CD4-positive, alpha-beta T cell treated with Interleukin-17A for 1 hour (primary cell): Measurements from ENCODE around the gene CBX4.

Experiments used
- DNase-seq: peaks from one replicate; pipeline ENCODE4 v3.0.0-alpha.2; 2020

Gene CBX4

DNA sequence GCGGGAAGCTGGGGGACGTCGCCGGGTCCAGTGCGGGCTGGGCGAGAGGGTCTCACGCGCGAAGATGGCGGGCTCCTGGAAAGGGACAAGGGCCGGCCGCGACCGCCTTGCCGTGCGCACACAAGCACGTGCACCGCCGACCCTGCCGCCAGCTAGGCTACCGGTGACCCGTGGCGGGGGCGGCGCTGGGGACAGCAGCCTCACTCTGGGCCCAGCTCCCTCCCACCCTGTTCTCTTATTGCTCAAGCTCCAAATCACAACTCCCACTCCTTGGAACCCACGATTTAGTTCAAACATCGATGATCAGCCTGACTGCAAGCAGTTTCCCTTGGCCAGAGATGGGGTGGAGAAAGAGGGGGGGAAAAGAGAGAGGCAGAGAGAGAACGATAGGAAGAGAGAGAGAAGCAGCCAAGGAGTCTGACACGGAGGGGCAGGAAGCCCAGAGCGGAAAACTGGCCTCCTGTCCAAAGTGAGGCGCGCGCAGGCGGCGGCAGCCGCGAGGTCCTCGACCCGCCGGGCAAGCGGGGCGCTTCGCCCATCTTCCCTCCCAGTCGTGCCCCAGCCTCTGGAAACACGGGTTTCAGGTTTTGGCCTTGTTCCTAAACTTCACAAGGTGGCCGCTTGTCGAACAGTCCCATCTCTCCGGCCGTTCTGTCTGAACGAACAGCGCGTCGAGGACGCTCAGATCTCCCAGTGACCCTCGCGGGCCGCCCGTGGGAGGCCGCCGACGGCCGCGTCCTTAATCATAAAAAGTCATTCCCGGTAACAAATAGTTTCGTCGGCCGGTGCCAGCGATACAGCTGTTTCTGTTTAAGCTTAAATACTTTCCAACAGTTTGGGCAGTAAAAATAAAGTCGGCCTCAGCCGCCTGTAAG lies 40.7 kb downstream of the CBX4 start:
- peak; percentile 34 for DNase-seq

DNA sequence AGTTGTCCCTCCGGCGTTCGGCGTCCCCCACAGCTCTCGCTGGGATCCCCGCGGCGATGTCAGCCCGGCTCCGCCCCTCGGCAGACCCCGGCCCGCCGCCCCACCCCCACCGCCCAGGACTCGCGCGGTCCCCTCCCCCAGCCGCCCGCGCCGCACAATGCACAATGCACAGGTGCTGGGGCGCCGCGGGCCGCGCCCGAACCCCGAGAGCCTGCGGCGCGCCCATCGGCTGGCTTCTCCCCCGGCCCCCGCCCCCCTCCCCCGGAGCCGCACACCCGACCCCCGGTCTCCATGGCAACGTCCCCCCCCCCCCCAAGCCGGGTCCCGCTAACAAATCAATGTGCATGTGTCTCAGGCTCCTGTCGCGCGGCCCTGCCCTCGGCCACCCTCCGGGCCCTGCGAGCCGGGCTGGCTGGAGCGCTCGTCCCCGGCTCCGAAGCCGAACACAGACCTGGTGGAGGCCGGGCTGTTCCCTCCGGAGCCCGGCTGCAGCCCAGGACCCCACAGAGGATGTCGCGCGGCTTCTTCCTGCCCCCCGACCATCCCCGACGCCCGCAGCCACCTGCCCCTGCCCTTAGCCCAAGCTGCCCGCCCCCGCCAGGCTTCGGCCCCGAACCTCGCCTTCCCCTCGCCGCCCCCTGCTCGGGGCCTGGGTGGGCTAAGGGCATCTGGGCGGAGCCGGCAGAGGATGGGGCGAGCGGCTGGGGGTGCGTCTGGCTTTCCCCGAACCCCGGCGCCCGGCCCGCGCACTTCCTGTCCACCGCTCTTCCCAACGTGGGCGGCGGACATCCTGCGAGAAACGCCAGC lies 41.5 kb downstream of the CBX4 start:
- no peak for DNase-seq

DNA sequence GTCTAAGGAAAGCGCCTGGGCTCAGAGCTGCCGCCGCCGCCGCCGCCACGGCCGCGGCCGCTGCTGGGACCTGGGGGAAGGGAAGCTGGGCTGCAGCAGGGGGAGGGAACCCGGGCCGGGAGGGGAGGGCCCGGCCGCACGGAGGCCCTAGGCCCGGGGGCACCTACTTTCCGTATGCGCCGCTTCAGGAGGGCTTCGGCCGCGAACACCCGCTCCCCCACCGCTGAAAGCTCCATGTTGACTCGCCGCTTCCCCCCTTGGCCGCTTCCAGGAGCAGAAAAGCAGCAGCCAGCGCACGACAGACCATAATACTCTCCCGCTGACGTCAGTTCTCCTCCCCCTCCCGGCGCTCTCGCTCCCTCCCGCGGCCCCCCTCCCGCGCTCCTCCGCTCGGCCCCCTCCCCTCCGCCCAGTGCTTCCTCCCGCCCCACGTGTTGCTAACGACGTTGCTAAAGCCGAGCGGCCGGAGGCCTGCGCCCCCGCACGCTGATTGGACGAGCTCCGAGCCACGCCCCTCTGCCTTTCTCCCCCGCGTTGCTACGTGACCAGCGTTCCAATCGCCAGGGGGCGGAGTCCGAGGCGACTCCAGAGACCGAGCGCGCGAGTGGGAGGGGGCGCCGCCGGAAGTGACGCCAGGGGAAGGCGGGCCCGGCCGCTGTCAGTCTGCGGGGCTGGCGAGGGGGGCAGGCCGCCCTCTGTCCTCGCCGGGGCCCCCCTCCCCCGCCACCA lies 42.3 kb downstream of the CBX4 start, which contains the start of gene CBX8:
CBX8 (minus strand) TSS at position 315 of the 729 bp plus-strand sequence; CDS start at position 236, 79 bp downstream.
- peak; percentile 99 for DNase-seq

DNA sequence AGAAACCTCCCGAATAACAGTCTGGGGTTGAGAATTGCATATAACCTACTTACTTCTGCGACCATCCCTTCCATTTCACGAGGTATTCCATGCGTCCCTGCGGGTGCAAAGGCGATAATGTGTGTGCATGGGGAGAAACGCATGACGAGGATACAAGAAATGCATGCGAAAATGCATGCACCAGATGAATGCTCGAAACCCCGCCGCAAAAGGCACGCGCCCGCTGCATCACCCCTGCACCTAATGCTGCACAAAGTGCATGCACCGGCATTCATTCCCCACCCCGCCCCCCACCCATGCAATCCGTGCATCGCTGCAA lies 42.8 kb downstream of the CBX4 start:
- DNase-seq: no peak

DNA sequence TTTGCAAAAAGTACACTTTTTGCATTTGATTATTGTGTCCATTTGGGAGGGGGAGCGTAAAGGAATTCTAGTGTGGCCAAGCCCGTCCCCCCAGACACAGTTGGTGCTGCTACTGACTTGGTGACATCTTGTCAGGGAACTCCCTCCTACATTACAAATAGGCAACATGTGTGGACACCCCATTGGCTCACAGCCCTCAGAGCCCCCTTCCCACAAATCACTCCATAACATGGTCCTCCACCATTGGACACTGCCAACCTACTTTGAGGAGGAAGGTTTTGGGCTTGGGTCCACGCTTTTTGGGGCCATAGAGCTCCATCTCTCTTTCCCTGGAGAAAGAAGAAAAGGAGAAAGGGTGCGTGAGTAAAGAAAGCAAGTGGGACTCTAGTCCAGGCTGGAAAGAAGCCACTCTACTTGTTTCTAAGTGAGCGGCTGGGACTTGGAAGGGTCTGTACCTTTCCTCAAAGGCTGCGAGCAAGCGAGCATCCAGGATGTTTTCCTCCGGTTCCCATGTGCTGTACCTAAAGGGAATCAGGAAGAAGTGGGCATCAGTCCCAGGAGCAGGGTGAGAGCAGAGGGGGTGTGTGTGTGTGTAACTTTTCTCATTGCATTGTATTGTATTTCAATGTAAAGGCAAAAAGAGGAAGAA lies 43.3 kb downstream of the CBX4 start:
- no peak for DNase-seq

DNA sequence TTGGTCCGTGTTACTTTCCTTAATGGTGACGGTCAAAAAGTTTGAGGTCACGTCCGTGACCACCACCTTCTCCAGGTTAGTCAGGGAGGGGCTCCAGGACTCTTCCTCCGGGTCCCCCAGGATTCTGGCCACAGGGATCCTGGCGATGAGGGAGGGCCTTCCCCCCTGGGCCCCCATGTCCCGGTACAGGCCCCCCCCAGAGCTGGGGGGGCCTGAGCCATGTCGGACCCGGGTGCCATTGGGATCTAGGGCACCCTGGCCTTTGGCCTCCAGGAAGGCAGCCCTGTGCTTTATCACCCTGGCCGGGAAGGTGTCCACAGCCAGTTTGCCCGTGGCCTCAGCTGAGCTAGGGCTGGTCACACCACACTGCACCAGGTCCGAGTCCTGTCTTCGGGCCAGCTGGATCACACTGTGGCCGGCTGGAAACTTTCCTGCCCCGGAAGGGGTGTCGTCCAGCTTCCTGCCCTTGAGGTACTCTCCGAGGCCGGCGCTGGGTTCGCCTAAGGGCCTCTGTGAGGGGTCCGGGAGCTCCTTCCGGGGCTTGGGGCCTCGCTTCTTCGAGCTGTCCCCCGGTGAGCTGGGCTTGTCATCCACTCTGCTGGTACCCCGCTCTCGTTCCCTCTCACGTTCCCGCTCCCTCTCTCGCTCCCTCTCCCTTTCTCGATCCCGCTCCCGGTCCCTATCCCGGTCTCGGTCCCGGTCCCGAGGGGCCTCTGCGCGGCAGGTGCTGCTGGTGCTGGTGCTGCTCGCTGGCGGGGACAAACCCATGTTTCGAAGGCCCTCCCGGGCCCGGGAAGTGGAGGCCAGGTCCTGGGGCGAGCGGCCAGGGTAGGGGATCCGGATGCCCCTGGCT lies 44.4 kb downstream of the CBX4 start:
- no peak for DNase-seq

DNA sequence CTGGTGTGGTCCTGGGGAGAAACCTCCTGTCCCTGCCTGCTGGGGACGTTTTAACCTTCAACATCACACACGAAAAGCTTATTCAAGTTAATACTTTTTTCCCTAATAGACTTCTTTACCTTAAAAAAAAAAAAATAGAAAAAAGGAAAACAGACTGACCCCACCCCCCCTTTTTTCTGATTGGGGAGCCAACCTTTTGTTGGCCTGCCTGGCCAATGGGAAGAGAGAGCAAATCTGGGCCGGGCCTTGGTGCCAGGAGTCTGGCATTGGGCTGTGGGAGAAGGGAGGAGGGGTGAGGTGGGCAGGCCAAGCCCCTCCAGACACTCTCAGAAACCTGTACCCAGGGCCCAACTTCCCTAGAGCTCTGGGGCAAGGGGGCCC lies 45.3 kb downstream of the CBX4 start:
- DNase-seq: no peak

DNA sequence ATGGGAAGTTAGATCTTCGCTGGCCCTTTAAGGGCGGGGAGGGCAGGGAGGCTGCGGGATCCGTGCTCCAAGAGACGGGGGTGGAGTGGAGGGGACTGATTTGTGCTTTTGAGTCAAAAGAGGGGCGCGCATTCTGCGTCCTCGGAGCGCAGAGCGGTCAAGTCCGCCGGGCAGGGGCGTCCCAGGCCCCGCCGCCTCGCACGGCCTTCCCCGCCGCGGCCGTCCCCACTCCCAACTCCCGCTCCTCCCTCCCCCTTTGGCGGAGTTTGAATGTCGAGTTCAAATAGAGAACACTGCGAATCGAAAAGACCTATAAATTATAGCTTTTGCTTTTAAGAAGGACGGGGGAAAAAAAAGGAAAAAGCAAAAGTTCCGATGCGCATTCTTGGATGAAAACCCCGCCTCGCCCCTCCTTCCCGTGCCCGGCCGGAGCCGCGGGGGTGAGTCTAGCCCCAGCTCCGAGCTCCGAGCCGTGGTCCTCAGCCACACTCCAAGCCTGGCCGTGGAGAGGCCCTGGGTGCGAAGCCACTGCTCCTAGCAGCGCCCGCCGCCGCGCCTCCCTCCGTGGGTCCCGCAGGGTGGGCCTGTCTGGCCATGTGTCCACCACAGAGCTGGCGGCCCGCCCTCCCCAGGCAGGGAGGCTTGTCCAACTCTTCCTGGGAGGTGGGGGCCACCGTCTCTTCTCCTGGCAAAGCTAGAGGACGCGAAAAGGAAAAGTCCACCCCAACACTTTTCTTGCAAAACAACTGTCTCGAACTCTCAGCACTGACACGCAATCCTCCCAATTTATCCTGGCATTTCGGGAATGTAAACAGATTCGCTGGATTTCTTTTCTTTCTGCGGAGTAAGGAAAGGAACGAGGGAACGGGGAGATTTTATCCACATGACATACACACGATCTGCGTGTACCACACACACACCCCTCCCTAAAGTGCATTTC lies 46.0 kb downstream of the CBX4 start:
- DNase-seq: no peak

DNA sequence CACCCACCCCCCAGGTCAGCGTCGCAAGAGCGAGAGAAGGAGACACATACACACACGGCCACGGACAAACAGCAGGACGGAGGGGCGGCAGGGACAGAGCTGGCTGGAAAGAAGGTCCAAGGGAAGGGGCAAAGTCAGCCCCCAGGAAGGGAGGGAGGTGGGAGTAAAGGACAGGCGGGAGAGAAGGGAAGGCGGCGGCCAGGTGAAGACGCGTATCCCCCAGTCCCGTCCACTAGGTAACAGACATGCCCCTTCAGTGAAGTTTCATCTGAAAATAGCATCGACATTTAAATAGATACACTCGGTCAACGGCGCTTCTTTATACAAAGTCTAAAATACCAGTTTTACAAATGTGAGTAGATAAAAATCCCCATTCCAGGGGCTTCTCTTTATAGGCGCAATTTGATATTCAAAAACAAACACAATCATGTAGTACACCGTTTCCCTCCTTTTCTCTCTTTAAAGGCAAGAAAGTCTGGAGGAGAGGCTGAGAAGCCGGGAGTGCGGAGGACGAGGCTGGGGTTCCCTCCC lies 46.8 kb downstream of the CBX4 start:
- DNase-seq: no peak

DNA sequence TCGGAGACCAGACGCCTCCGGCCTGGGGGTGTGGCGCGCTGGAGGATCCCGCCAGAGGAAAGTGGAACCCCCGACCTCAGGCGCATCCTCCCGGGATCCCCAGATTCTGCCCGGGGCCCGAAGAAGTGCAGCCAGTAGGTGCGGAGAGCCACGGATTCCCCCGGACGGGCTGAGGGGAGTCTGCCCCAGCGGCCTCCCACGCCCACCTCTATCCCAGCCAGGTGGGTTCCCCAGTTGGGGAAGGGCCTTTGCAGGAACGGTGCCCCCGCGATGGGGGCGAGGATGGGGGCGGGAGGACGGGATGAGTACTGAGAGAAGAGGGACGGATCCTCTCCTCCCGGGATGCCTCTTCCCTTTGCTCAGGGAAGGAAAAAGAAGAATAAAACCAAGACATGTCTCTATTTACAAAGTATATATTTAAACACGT lies 47.5 kb downstream of the CBX4 start:
- no peak for DNase-seq

DNA sequence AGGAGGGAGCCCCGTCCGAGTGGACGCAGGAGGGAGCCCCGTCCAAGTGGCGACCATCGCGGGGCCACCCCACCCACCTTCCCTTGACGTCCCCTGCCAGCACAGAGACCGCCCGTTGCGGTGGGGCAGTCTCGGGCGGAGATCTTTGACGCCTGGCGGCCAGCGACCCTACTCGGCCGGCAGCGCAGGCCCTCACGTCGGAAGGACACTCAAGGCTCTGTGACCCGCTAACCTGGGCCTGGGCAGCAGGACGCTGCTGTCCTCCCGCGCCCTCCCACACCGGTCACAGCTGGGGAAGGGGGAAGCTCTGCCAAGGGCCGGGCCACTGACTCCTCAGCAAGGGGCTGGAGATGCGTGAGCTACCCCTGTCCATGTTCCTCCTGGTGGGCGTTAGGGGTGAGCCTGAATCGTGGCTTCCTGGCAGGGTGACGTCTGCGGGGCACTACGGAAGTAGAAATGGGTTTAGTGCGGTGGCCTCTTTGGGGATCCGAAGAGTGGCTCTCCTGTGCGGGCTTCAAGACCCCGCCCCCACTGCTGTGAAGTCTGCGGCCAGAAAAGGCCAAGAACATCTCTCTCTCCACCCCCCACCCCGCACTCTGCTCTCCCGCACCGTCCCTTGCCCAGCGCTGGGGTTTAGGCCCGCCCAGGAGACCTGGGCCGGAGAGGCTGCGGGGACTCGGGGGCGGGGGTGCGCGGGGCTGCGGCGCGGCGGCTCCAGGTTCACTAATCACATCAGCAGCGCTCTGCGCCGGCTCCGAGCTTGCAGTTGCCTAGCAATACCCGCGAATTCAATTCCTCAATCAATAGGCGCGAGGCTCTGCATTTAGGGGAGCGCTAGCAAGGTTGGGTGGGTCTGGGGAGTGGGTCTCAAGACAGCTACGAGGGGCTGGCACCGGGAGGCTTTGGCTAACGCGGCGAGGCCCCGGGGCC lies 48.2 kb downstream of the CBX4 start:
- no peak for DNase-seq

DNA sequence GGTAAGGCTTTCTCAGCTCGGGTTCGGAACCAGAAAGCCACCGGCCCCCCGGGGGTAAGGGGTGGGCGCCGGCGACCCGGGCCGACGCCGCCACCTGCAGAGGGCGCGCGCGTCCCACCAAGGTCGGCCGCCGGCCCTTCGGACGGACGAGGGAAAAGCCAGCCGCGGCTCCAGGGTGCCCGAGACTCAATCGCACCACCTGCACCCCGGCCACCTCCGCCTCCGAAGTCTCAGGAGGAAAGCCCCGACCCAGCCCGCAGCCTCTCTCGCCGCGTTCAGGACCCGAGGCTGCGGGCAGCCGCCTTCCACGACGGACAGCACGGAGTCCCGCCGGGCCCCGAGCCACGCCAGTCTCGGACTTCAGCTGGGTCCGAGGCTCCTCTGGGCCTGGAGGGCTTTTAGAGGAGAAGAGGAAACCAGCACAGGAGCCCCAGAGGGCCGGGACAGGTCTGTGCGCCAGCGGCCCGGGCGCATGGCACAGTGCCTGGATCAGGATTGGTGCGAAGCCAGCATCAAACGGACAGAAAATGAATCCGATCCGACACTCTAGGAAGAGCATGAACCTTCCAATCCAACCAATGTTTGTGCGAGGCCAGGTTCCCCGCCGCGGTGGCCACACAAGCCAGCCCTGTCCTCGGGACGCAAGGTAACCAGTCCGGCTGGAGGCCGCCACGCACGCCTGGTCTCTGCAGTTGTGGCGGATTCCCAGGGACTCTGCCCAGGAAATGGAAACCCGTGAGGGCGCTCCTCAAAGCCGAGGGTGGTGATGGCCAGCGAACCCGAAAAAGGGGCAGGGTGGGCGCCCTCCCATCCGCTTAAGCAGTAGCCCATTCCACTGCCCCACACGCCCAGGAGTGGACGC lies 49.1 kb downstream of the CBX4 start:
- DNase-seq: no peak

DNA sequence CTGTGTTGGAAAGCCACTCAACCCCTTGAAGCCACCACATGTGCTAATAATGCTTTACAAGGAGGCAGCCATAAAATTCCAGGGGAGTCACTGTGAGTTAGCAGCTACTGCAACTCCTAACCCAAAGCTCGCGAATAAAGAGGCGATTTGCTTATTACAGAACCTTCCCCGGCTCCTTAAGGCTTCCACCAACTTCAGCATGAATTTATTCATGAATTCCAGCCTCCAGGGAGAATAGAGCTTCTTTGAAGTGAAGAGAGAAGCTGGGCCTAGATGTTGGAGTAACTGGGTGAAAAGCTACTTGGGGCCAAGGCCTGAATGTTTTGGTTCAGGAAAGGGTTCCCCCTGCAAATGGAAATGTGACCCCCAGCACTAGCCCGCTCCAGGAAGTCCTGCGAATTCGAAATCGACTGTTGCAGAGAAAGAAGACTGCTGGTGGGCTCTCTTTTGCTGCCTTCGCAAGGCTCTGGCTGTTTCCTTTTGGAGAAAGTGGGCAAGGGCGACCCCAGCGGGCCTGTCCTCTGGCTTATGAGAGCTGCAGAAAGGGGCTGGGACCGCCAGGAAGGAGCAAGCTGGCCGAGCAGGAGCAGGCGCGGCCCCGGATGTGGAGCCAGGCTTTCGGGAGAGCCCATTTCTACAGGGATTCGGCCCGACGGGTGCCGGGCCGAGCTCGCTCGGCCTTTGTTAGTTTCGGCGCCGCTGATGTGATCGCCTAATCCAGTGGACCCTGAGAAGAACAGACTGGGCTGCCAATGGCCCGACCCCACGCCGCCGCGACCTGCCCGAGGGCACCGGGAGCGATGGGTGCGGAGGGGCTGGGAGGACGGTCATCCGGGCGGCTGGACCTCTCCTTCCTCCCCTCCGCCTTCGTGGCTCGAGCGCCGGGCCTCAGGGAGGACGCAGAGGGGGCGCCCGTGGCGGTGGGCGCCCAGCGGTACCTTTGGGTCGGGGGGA lies 50.0 kb downstream of the CBX4 start:
- no peak for DNase-seq

DNA sequence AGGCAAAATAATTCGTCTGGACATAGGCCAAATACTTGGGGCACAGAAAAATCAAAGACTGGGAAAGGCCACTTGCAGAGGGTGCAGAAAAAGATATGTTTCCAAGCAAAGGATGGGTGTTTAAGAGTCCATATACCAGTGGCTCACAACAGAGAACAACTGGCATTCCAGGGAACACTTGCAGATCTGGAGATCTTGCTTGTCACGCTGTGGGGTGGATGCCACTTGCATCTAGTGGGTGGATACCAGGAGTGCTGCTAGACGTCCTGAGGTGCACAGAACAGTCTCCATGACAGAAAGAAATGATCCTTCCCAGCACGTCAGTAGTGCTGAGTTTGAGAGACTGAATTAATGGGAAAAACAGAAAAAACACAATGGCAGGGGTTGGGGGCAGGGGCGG lies 50.8 kb downstream of the CBX4 start:
- no peak for DNase-seq

DNA sequence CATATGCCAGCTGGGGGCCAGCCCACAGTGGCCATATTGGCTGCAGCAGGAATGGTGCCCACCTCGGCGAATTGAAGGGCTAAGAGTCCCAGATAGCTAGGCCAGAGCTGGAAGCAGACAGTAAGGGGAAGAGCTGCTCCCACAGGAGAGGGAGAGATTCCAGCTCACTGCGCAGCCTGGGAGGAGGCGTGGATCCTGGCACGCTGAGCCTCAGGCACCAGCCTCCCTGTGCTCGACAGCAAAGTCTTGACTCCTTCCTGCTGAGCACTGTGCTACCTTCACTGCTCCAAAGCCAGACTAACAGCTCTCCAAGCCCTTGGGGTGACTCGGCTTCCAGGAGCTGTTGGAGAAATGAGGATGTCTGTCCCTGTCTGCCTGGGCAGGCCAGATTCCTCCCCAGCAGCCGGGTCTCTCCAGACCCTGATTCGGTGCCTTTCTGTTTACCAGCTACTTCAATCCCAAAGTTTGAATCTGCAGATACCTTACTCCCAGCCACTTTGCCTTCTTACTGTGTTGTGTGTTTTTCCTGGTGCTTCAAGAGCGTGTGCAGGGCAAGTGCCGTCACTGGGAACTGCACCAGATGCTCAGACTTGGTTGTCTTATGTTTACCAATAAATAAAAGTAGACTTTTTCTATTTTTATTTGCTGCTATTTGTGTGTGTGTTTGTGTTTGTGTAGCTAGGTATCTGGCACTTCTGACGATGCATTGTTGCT lies 52.2 kb downstream of the CBX4 start:
- no peak for DNase-seq
